HepG2 (cell line): ENCODE data around the gene WEE1. TPM values are rescaled to one million over a fixed set of nuclear protein-coding genes. Genes with fewer than 3 reads are reported as not detected.
"Not testable (repeated sequence)": the region's sequence is repeated elsewhere in the genome, so short reads cannot be mapped to it uniquely, and the experiment has no call there.

Experiments
- ATAC-seq: fragments of 200-7000 bp; cut with Tn5 transposase; 3 replicates; pipeline ENCODE4 v1.9.1; 2020; ENCODE audit warnings: mild to moderate bottlenecking, moderate library complexity
- BruUV-seq: library from RNA; stranded (reverse); fragments of 400-500 nt; replicated peaks from 2 replicates; lab custom pipeline; 2021; lab: Mats Ljungman, UMichigan
- CTCF ChIA-PET: fragments of 300-600 bp; formaldehyde crosslinking; extraction: SDS; loops from one replicate; lab custom pipeline; 2021; ENCODE audit warnings: low total read pairs, inconsistent platforms, low intra/inter-chr PET ratio; lab: Yijun Ruan, JAX
- POLR2A ChIA-PET: fragments of 350-600 bp; sonication (Branson Sonifier 250); formaldehyde crosslinking; loops from one replicate; lab custom pipeline; 2020; ENCODE audit warnings: antibody characterized with exemption, inconsistent platforms; lab: Yijun Ruan, JAX
- DNase-seq: peaks from one replicate; pipeline ENCODE4 v3.0.0-alpha.2; 2015; ENCODE audit warnings: low spot score
- FAIRE-seq: peaks from 3 replicates; lab custom pipeline; 2011; peaks lifted over from hg19 to GRCh38; lab: Jason Lieb, UNC
- H2AFZ ChIP-seq: one replicate; pipeline ENCODE4 v1.6.1; 2011; ENCODE audit warnings: low read length, inconsistent platforms
- H3K27ac ChIP-seq: fragments of 300-600 bp; 3 replicates; pipeline ENCODE4 v1.8.0; 2011; ENCODE audit warnings: mixed run types, mild to moderate bottlenecking, mixed read lengths, low read length, inconsistent platforms; ENCODE audit not compliant: insufficient read depth; ENCODE audit errors: extremely low read length
- H3K27me3 ChIP-seq, 2 experiments: fragments of 200-600 bp in 1 of 2; 2 replicates in 1 of 2; 3 replicates in 1 of 2; pipeline versions ENCODE4 v1.6.0 to v1.8.0; 2011; ENCODE audit warnings: low read length in 2 of 2, mild to moderate bottlenecking in 2 of 2, moderate library complexity in 2 of 2, inconsistent platforms in 1 of 2; ENCODE audit not compliant: insufficient read depth in 2 of 2, control insufficient read depth in 1 of 2
- H3K36me3 ChIP-seq, 2 experiments: fragments of 200-600 bp in 1 of 2; replicated peaks in 1 of 2; 2 replicates in 1 of 2; 3 replicates in 1 of 2; pipeline versions ENCODE4 v1.5.1 to v1.8.0; 2011; ENCODE audit warnings: low read length in 2 of 2, inconsistent platforms in 1 of 2; ENCODE audit not compliant: insufficient read depth in 2 of 2, control insufficient read depth in 1 of 2
- H3K4me1 ChIP-seq: 2 replicates; pipeline ENCODE4 v1.5.1; 2012; ENCODE audit warnings: low read length, inconsistent platforms; ENCODE audit not compliant: insufficient read depth
- H3K4me2 ChIP-seq: 2 replicates; pipeline ENCODE4 v1.6.0; 2011; ENCODE audit warnings: low read depth, low read length, inconsistent platforms
- H3K4me3 ChIP-seq, 3 experiments: fragments of 200-600 bp in 1 of 3; sonication (generic), shearing (Covaris generic) in 1 of 3; replicated peaks in 1 of 3; 2 replicates each; pipeline ENCODE4 v1.5.1; 2011 to 2016; ENCODE audit warnings: low read length in 3 of 3, inconsistent platforms in 2 of 3, low read depth in 2 of 3, mild to moderate bottlenecking in 2 of 3, control low read depth in 1 of 3, mixed read lengths in 1 of 3; ENCODE audit not compliant: insufficient read depth in 1 of 3
- H3K79me2 ChIP-seq: one replicate; pipeline ENCODE4 v1.6.1; 2011; ENCODE audit warnings: low read length, inconsistent platforms; ENCODE audit not compliant: insufficient read depth
- H3K9ac ChIP-seq: 2 replicates; pipeline ENCODE4 v1.6.0; 2011; ENCODE audit warnings: mild to moderate bottlenecking, low read depth, low read length, inconsistent platforms; ENCODE audit not compliant: insufficient read depth
- H3K9me3 ChIP-seq: 2 replicates; pipeline ENCODE4 v1.5.1; 2012; ENCODE audit warnings: mild to moderate bottlenecking, low read length
- H4K20me1 ChIP-seq: 2 replicates; pipeline ENCODE4 v1.6.0; 2011; ENCODE audit warnings: inconsistent platforms, mild to moderate bottlenecking, low read length, moderate library complexity; ENCODE audit not compliant: insufficient read depth
- HMG20A ChIP-seq: IDR thresholded peaks from 2 replicates; pipeline ENCODE4 v1.6.1; 2016; ENCODE audit warnings: borderline replicate concordance
- RAD51 ChIP-seq: fragments of 450-650 bp; IDR thresholded peaks from 2 replicates; pipeline ENCODE4 v1.6.1; 2016; ENCODE audit warnings: borderline replicate concordance
- SKIL ChIP-seq: sonication (generic); formaldehyde crosslinking; IDR thresholded peaks from 2 replicates; pipeline ENCODE4 v1.8.0; 2022; ENCODE audit warnings: missing genetic modification reagents, mild to moderate bottlenecking, moderate library complexity, borderline replicate concordance
- TEAD2 ChIP-seq: sonication (generic); formaldehyde crosslinking; IDR thresholded peaks from 2 replicates; pipeline ENCODE4 v1.9.0; 2021; ENCODE audit warnings: missing genetic modification reagents
- ZBTB43 ChIP-seq: sonication (generic); formaldehyde crosslinking; conservative IDR thresholded peaks from 2 replicates; pipeline ENCODE4 v1.4.0; 2020; ENCODE audit warnings: missing genetic modification reagents
- ZNF710 ChIP-seq: sonication (generic); formaldehyde crosslinking; IDR thresholded peaks from 2 replicates; pipeline ENCODE4 v1.5.0; 2020; ENCODE audit warnings: mild to moderate bottlenecking, missing genetic modification reagents, borderline replicate concordance
- ZNF724P ChIP-seq: sonication (generic); formaldehyde crosslinking; IDR thresholded peaks from 2 replicates; pipeline ENCODE4 v1.8.0; 2022; ENCODE audit warnings: missing genetic modification reagents, borderline replicate concordance
- ZSCAN9 ChIP-seq: IDR thresholded peaks from 2 replicates; pipeline ENCODE4 v1.6.1; 2016; ENCODE audit warnings: borderline replicate concordance
- WGBS: methylation state at CpG from one replicate; pipeline ENCODE4 v1.1.6; 2017; ENCODE audit warnings: low lambda C conversion rate; 5-methylcytosine and 5-hydroxymethylcytosine counted together
- in situ Hi-C: cut with HindIII; loops from 2 replicates; pipeline ENCODE4 v1.10.0; 2017; ENCODE audit warnings: low pct_unique_long_range_greater_than_20kb; ENCODE audit not compliant: extremely low pct_ligation_motif_present
- intact Hi-C: fragments of 100-400 bp; cut with micrococcal nuclease; formaldehyde crosslinking; loops from one replicate; pipeline ENCODE4 v1.10.0; 2022; ENCODE audit not compliant: unreplicated experiment
- polyA plus RNA-seq, 8 experiments: library from polyadenylated mRNA; depleted of rRNA in 3 of 8; stranded (reverse) in 7 of 8; unstranded in 1 of 8; fragments of >200 nt; fragmentation: Illumina TruSeq in 4 of 8; extraction: Trizol in 4 of 8; gene quantifications; 2 replicates each; pipeline versions ENCODE4 v1.2.1 to v1.2.3, GENCODE V29; 2011 to 2016; ENCODE audit warnings: low read depth in 4 of 8, missing spikeins in 1 of 8, mixed read lengths in 1 of 8; ENCODE audit not compliant: insufficient read depth in 1 of 8
- total RNA-seq, 5 experiments: library from RNA; depleted of rRNA; stranded (reverse); fragments of >200 nt; fragmentation: Illumina TruSeq; extraction: Trizol; gene quantifications; 2 replicates each; pipeline ENCODE4 v1.2.3, GENCODE V29; 2016; ENCODE audit warnings: low read depth in 1 of 5

WEE1 gene
- total and polyA plus RNA-seq, 2 of the 13 experiments (the other 11 are each of a cell fraction or from before 2014, with no cell fraction given) = 31.4 to 63.7 TPM

GRCh38 chr11:9538548-9538947 is 34.9 kb upstream of the WEE1 start (continued):
- TF ChIP-seq HMG20A (CRISPR knock-in tag) = no peak
- TF ChIP-seq ZNF724P (CRISPR knock-in tag) = no peak
- no peak for TF ChIP-seq TEAD2 (CRISPR knock-in tag)
- TF ChIP-seq RAD51 = no peak
- no peak for TF ChIP-seq ZSCAN9 (CRISPR knock-in tag)

- not testable (repeated sequence) for H4K20me1 ChIP-seq
Measured at GRCh38 chr11:9549216-9549615, 24.3 kb upstream of the WEE1 start.

GRCh38 chr11:9550191-9550628 is 23.3 kb upstream of the WEE1 start:
- Histone ChIP-seq H3K4me3 (no peak overlapping the region), H4K20me1 (no peaks in the 10 kb centered on the region), H3K4me1 (peaks cover 13% of the 10 kb centered on the region), H2AFZ (peak overlapping the region; percentile 54), H3K79me2 (no peaks in the 10 kb centered on the region), H3K27me3 (no peaks in the 10 kb centered on the region), H3K9ac (no peak overlapping the region), H3K27ac (no peak overlapping the region), H3K36me3 (no peaks in the 10 kb centered on the region), H3K4me2 (0 out of 2 replicates have a peak overlapping the region, but pooled peaks have one; percentile 12), H3K9me3 (no peaks in the 10 kb centered on the region)
- no peak for ATAC-seq
- DNase-seq = no peak
- intact Hi-C loops (no loop called here), in situ Hi-C loops (no loop called here)
- POLR2A ChIA-PET = interaction anchor here (3.7 kb wide), 1 partner anchor 23 kb away, joined by 14 read pairs; the partner anchor contains the start of gene WEE1
- FAIRE-seq = no peak
- WGBS = 53% methylated on average over 8 of the region's 8 CpGs
- CTCF ChIA-PET = no interaction called here
- no TSS peak for BruUV-seq
- TF ChIP-seq ZBTB43 (CRISPR knock-in tag) (no peak), SKIL (CRISPR knock-in tag) (no peak), ZNF710 (CRISPR knock-in tag) (no peak)

More at GRCh38 chr11:9549216-9549615, 24.3 kb upstream of the WEE1 start:
- ATAC-seq, H2AFZ ChIP-seq, H3K9ac ChIP-seq, H3K79me2 ChIP-seq, FAIRE-seq, in situ Hi-C loops, H3K36me3 ChIP-seq, DNase-seq, H3K27ac ChIP-seq, BruUV-seq, H3K4me2 ChIP-seq, H3K4me3 ChIP-seq, CTCF ChIA-PET, H3K27me3 ChIP-seq, H3K9me3 ChIP-seq, intact Hi-C loops: not testable (repeated sequence)
- WGBS = 80% methylated on average over 5 of the region's 5 CpGs
- POLR2A ChIA-PET = interaction anchor here (3.7 kb wide), 1 partner anchor 24 kb away, joined by 14 read pairs; the partner anchor contains the start of gene WEE1
- peaks cover 13% of the 10 kb centered on the region for H3K4me1 ChIP-seq
